B cell (primary cell): ENCODE results near the gene ZNF524. TPM values are rescaled to one million over a fixed set of nuclear protein-coding genes. Genes with fewer than 3 reads are reported as not detected.

Experiments used
- ATAC-seq: fragments of 200-7000 bp; cut with Tn5 transposase; one replicate; pipeline ENCODE4 v1.10.0; 2021; ENCODE audit warnings: low read depth, mild to moderate bottlenecking, moderate number of reproducible peaks, moderate library complexity
- CTCF ChIA-PET: fragments of 350-600 bp; sonication (Branson Sonifier 250); formaldehyde crosslinking; loops from one replicate; lab custom pipeline; 2021; ENCODE audit warnings: antibody characterized with exemption, inconsistent platforms; lab: Charles Lee
- POLR2A ChIA-PET: fragments of 350-600 bp; sonication (Branson Sonifier 250); formaldehyde crosslinking; loops from one replicate; lab custom pipeline; 2021; ENCODE audit warnings: antibody characterized with exemption; lab: Charles Lee
- DNase-seq: peaks from one replicate; pipeline ENCODE4 v3.0.0; 2013
- H2AFZ ChIP-seq: 2 replicates; pipeline ENCODE4 v1.6.1; 2012; ENCODE audit warnings: mild to moderate bottlenecking, low read depth, low read length; ENCODE audit not compliant: insufficient read depth, poor library complexity, severe bottlenecking
- H3K27ac ChIP-seq, 2 donors: 1 replicate in 1 of 2; 2 replicates in 1 of 2; pipeline ENCODE4 v1.5.1; 2012 to 2013; ENCODE audit warnings: low read length in 2 of 2, mild to moderate bottlenecking in 2 of 2, moderate library complexity in 1 of 2
- H3K27me3 ChIP-seq, 4 experiments: fragments of 200-600 bp in 1 of 4; sonication (generic) in 1 of 4; replicated peaks in 1 of 4; 1 replicate in 2 of 4; 2 replicates in 2 of 4; pipeline versions ENCODE4 v1.6.1 to v1.7.0; 2013 to 2016; ENCODE audit warnings: low read length in 3 of 4, mild to moderate bottlenecking in 2 of 4, mixed read lengths in 1 of 4, moderate library complexity in 1 of 4; ENCODE audit not compliant: insufficient read depth in 4 of 4, control insufficient read depth in 3 of 4; ENCODE audit errors: control extremely low read depth in 1 of 4
- H3K36me3 ChIP-seq, 2 experiments: replicated peaks in 1 of 2; 1 replicate in 1 of 2; 2 replicates in 1 of 2; pipeline versions ENCODE4 v1.6.1 to v1.7.1; 2013; ENCODE audit warnings: low read length in 1 of 2; ENCODE audit not compliant: insufficient read depth in 2 of 2, control insufficient read depth in 1 of 2; ENCODE audit errors: control extremely low read depth in 1 of 2, extremely low read depth in 1 of 2
- H3K4me1 ChIP-seq, 2 donors: fragments of 200-600 bp in 1 of 2; sonication (generic) in 1 of 2; 1 replicate in 1 of 2; 2 replicates in 1 of 2; pipeline versions ENCODE4 v1.5.1 to v1.6.1; 2013 to 2017; ENCODE audit warnings: low read length in 2 of 2; ENCODE audit not compliant: control insufficient read depth in 2 of 2, insufficient read depth in 2 of 2
- H3K4me2 ChIP-seq: replicated peaks from 2 replicates; pipeline ENCODE3; 2012; ENCODE audit warnings: mild to moderate bottlenecking, low read depth, low read length; ENCODE audit not compliant: poor library complexity, severe bottlenecking
- H3K4me3 ChIP-seq, 5 experiments: fragments of 200-600 bp in 1 of 5; sonication (generic) in 1 of 5; 1 replicate in 3 of 5; 2 replicates in 2 of 5; pipeline versions ENCODE4 v1.5.1 to v1.7.0; 2011 to 2016; ENCODE audit warnings: low read length in 4 of 5, mild to moderate bottlenecking in 4 of 5, low read depth in 2 of 5, control low read depth in 1 of 5, moderate library complexity in 1 of 5; ENCODE audit not compliant: insufficient read depth in 1 of 5; ENCODE audit errors: control extremely low read depth in 1 of 5, extremely low read depth in 1 of 5
- H3K79me2 ChIP-seq: fragments of 200-600 bp; sonication (generic); one replicate; pipeline ENCODE4 v1.6.0; 2016; ENCODE audit warnings: low read length; ENCODE audit not compliant: control insufficient read depth, insufficient read depth
- H3K9ac ChIP-seq: fragments of 200-600 bp; sonication (generic); 2 replicates; pipeline ENCODE4 v1.6.1; 2017; ENCODE audit warnings: mild to moderate bottlenecking, low read length, moderate library complexity
- H3K9me3 ChIP-seq, 3 donors: one replicate each; pipeline versions ENCODE4 v1.6.1 to v1.7.1; 2013; ENCODE audit warnings: low read length in 2 of 3; ENCODE audit not compliant: control insufficient read depth in 2 of 3, insufficient read depth in 1 of 3; ENCODE audit errors: control extremely low read depth in 1 of 3
- H4K20me1 ChIP-seq: 2 replicates; pipeline ENCODE4 v1.6.0; 2012; ENCODE audit warnings: mild to moderate bottlenecking, low read length; ENCODE audit not compliant: insufficient read depth, control insufficient read depth, poor library complexity, severe bottlenecking
- H3K27ac Mint-ChIP-seq: one replicate; pipeline ENCODE4 v1.8.0; 2021; ENCODE audit warnings: mixed read lengths
- H3K27me3 Mint-ChIP-seq: one replicate; pipeline ENCODE4 v1.8.0; 2021; ENCODE audit warnings: mixed read lengths
- H3K4me1 Mint-ChIP-seq: one replicate; pipeline ENCODE4 v1.8.0; 2021; ENCODE audit warnings: mixed read lengths
- H3K4me3 Mint-ChIP-seq: one replicate; pipeline ENCODE4 v1.8.0; 2021; ENCODE audit warnings: mixed read lengths
- H3K9me3 Mint-ChIP-seq: one replicate; pipeline ENCODE4 v1.8.0; 2022; ENCODE audit warnings: mixed read lengths; ENCODE audit not compliant: insufficient read depth
- EZH2 ChIP-seq: IDR thresholded peaks from 2 replicates; pipeline ENCODE4 v1.6.1; 2012; ENCODE audit warnings: borderline replicate concordance, low read depth, mild to moderate bottlenecking, moderate library complexity, low read length; ENCODE audit not compliant: insufficient read depth, poor library complexity, severe bottlenecking
- WGBS: methylation state at CpG from one replicate; pipeline ENCODE4 v1.1.5; 2013; ENCODE audit warnings: missing lambda C conversion rate; ENCODE audit not compliant: insufficient coverage; 5-methylcytosine and 5-hydroxymethylcytosine counted together
- intact Hi-C: fragments of 100-400 bp; cut with micrococcal nuclease; formaldehyde crosslinking; loops from one replicate; pipeline ENCODE4 v1.10.0; 2022
- polyA plus RNA-seq: library from polyadenylated mRNA; depleted of rRNA; stranded (reverse); fragments of >200 nt; gene quantifications from 2 replicates; pipeline ENCODE4 v1.2.3, GENCODE V29; 2012
- total RNA-seq, 2 donors: library from RNA; stranded (reverse); fragments of 120-200 nt in 1 of 2; gene quantifications; 1 replicate in 1 of 2; 2 replicates in 1 of 2; pipeline versions ENCODE4 v1.2.3 to v1.2.4, GENCODE V29; 2013 to 2022
- TF ChIP-seq, protein P1 (sequence below): fragments of 200-600 bp; IDR thresholded peaks from one replicate; pipeline ENCODE4 v1.8.0; 2022; ENCODE audit warnings: antibody characterized with exemption, mild to moderate bottlenecking

The ZNF524 gene
- total and polyA plus RNA-seq, 2 donors (not counting 1 experiment from before 2014, with no cell fraction given): 23.8 to 27.4 TPM

DNA sequence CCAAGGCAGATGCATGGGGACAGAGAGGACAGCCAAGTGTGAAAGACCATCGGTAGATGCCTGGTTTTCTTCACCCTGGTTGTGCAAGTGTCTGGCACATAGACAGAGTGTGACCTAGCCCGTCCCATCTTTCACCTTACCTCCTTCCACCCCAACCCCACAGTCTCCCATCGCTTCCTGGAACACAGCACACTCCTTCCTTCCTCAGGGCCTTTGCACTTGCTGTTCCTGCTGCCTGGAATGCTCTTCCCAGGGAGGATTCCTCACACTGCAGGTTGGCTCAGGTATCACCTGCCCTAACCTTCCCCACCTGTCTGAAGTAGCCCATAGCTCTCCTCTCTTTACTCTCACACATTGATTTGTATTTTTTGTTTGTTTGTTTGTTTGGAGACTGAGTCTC, 3.8 kb upstream of the ZNF524 start:
- Histone ChIP-seq H3K36me3 (peaks cover 0 to 19% of the 10 kb centered on the region in 2 experiments), H3K27ac (no peak overlapping the region), H2AFZ (no peak overlapping the region), H4K20me1 (no peaks in the 10 kb centered on the region), H3K9ac (no peak overlapping the region), H3K9me3 (peaks cover 0 to 5% (median 0%) of the 10 kb centered on the region in 3 donors), H3K27me3 (no peaks in the 10 kb centered on the region), H3K4me2 (no peak overlapping the region), H3K79me2 (no peaks in the 10 kb centered on the region), H3K4me3 (no peak overlapping the region), H3K4me1 (peaks cover 6 to 14% of the 10 kb centered on the region in 2 donors)
- peaks cover 12% of the 10 kb centered on the region for H3K4me1 Mint-ChIP-seq
- intact Hi-C loops: loop anchor here (5.0 kb wide), 1 partner anchor 189 kb away; the partner anchor contains the start of gene UBE2S
- ChIA-PET POLR2A (no interaction called here), CTCF (interaction anchor here (1.9 kb wide), 1 partner anchor 10 kb away, joined by 5 read pairs; no protein-coding TSS in a partner anchor)
- DNase-seq (no peak), ATAC-seq (no peak)
- H3K4me3 Mint-ChIP-seq: no peak overlapping the region
- H3K27ac Mint-ChIP-seq: no peak overlapping the region
- no peaks in the 10 kb centered on the region for H3K9me3 Mint-ChIP-seq
- WGBS: 100% methylated on average over 3 of the region's 3 CpGs
- no peaks in the 10 kb centered on the region for H3K27me3 Mint-ChIP-seq
- TF ChIP-seq, protein P1, sequence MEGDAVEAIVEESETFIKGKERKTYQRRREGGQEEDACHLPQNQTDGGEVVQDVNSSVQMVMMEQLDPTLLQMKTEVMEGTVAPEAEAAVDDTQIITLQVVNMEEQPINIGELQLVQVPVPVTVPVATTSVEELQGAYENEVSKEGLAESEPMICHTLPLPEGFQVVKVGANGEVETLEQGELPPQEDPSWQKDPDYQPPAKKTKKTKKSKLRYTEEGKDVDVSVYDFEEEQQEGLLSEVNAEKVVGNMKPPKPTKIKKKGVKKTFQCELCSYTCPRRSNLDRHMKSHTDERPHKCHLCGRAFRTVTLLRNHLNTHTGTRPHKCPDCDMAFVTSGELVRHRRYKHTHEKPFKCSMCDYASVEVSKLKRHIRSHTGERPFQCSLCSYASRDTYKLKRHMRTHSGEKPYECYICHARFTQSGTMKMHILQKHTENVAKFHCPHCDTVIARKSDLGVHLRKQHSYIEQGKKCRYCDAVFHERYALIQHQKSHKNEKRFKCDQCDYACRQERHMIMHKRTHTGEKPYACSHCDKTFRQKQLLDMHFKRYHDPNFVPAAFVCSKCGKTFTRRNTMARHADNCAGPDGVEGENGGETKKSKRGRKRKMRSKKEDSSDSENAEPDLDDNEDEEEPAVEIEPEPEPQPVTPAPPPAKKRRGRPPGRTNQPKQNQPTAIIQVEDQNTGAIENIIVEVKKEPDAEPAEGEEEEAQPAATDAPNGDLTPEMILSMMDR: no peak
- no peak for TF ChIP-seq EZH2

DNA sequence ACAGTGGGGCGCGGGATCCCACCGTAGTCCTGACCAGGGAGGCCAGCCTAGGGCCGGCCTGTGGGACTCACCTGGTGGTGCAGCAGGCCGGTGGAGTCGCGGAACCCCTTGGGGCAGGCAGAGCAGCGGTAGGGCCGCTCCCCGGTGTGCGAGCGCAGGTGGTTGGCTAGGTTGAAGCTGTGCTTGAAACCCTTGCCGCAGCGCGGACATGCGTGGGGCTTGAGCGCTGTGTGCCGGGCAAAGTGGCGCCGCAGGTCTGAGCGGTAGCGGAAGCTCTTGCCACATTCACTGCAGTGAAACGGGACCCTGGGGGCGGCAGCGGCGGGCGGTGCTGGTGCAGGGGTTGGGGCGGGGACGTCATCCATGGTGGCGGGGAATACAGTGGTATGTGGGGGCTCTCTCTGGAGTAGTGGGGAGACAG, 2.6 kb upstream of the ZNF524 start:
- Mint-ChIP-seq H3K27ac (no peak overlapping the region), H3K27me3 (no peaks in the 10 kb centered on the region), H3K4me3 (no peak overlapping the region), H3K9me3 (no peaks in the 10 kb centered on the region), H3K4me1 (peaks cover 16% of the 10 kb centered on the region)
- Histone ChIP-seq H3K27ac (no peak overlapping the region), H4K20me1 (no peaks in the 10 kb centered on the region), H3K4me2 (no peak overlapping the region), H3K27me3 (no peaks in the 10 kb centered on the region), H3K36me3 (peaks cover 0 to 19% of the 10 kb centered on the region in 2 experiments), H3K4me3 (no peak overlapping the region), H3K4me1 (peaks cover 6 to 14% of the 10 kb centered on the region in 2 donors), H3K9ac (no peak overlapping the region), H2AFZ (no peak overlapping the region), H3K79me2 (no peaks in the 10 kb centered on the region), H3K9me3 (peaks cover 0 to 5% (median 0%) of the 10 kb centered on the region in 3 donors)
- WGBS: over 99% methylated on average over 23 of the region's 30 CpGs
- ATAC-seq (no peak), DNase-seq (no peak)
- intact Hi-C loops: loop anchor here (5.0 kb wide), 1 partner anchor 190 kb away; the partner anchor contains the start of gene UBE2S
- ChIA-PET CTCF (no interaction called here), POLR2A (interaction anchor here (0.7 to 2.8 kb wide), 2 partner anchors 27 to 60 kb away, joined by 4 to 58 read pairs; partner anchors contain the start of gene ZNF784)
- TF ChIP-seq EZH2: no peak
- TF ChIP-seq, protein P1: no peak
